NCI-H2171 (cell line): ENCODE data around the gene KRT26.
"Not testable (repeated sequence)": the region's sequence is repeated elsewhere in the genome, so short reads cannot be mapped to it uniquely, and the experiment has no call there.

Experiments used
- DNase-seq: peaks from one replicate; lab custom pipeline; 2025; lab: John Stamatoyannopoulos, UW

Gene KRT26, protein sequence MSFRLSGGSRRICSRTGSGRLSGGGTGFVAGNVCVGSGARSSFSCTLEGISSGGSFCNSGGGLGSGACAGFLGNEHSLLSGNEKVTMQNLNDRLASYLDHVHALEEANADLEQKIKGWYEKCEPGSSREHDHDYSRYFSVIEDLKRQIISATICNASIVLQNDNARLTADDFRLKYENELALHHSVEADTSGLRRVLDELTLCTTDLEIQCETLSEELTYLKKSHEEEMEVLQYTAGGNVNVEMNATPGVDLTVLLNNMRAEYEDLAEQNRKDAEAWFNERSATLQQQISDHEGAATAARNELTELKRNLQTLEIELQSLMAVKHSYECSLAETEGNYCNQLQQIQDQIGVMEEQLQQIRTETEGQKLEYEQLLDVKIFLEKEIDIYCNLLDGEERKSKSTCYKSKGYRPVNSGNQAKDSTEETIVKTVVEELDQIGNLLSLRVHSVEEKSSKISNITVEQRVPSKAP

DNA sequence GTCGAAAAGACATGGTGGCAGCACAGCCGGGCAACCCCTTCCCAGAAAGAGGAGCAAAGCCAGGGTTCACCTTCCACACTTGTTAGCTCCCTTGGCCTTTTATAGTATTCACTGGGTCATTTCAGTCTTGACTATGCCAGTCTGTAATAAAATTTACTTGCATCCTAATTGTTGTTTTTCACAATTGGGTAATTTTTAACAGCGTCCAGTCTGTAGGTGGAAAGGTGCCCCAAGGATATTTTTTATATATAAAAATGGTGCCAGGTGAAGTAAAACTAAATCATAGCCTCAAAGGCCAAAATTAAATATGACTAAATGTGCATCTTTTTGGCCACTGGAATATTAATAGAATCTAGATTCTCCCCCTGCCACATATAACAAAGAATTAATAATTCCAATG is at the start of gene KRT26:
Gene KRT26 (minus strand): TSS at position 101 of the 400 bp plus-strand sequence. CDS start 88 bp downstream, at position 13.
- no peak for DNase-seq

DNA sequence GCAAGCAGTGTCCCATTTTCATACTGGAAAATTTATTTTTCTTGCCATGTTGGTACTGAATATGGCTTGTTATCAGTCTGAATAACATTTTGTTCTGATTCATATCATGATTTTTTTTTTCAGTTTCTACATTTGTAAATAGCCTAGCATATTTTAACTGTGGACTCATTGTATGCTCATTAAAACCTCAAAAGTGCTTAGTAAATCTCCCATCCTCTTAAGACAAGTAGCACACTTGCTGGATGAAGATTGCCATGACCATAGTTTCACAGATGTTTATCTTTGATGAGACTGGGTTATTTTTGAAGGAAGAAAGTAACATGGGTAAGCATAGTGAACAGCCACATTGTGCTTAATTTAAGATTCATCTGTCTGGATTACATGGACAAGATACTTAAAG is 49.5 kb upstream of the KRT26 start:
- no peak for DNase-seq

GRCh38 chr17:40820228-40820838 is 48.3 kb upstream of the KRT26 start:
- no peak for DNase-seq

DNA sequence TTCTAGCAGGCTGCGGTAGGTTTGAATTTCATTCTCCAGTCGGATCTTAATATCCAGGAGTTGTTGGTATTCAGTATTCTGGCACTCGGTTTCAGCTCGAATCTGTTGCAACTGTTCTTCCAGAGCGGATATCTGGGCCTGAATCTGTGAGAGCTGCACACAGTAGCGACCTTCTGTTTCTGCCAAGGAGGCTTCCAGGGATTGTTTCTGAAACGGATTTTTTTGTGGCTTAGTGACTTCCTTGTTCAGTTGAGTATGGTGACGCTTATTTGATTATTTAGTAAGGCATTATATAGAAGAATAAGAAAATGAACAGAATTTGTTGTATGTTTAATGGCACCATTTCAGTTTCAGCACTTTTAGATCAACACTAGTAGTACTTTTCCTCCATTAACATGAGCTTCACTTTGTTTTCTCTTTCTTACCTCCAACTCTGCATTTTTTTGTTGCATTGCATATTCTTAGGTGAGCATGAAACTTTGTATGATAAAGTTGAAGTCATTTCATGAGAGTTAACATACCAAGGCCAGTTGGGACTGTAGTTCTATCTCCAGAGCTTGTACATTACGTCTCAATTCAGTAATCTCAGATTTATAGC is 47.6 kb upstream of the KRT26 start:
- DNase-seq, result no peak

DNA sequence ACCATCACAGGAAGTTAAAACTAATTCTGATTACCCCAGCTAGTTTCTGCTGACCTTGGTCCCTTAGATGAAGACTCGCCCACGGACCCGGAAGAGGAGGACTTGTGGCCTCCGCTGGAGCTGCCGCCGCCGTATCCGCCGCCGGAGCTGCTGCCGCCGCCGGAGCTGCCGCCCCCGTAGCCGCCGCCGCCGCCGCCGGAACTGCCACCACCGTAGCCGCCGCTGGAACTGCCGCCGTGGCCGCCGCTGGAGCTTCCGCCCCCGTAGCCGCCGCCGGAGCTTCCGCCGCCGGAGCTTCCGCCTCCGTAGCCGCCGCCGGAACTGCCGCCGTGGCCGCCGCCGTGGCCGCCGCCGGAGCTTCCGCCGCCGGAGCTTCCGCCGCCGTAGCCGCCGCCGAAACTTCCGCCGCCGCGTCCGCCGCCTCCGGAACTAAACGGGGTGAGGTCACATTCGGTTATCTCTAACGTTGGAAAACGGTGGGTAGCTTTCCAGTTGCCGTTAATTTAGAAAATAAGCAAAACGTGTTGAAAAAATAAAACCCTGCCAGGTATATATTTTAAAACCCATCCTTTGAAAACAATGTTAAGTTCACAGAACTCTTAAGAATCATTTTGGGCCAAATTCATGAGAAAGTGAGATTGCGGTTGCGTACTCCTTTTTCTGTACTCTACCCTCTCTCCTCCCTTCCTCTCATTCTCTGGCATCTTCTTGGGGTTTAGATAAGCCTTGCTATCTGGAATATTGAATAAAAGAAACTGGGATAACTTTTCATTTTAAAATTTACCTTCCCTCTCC is 46.9 kb upstream of the KRT26 start:
- peak; percentile 71 for DNase-seq

DNA sequence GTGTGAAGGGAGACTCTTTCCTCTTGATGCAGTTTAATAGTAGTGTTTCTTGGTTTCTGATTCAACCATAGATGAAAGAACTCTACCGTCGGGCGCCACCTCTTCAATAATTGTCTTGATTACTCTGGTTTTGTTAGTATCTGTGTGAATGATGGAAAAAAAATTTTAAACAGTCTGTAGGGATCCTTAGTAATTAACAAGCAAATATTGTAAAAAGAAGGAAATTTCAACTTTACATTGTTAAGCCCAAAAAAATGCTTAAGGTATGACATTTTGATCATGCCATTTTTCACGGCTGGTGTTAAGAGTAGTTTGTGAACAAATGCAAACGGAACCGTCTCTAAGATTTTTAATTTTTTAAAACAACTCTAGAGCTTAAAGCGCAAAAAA is 46.3 kb upstream of the KRT26 start:
- DNase-seq, result no peak

- no peak for DNase-seq
Observed at GRCh38 chr17:40817103-40817682, 45.2 kb upstream of the KRT26 start.

- no peak for DNase-seq
Observed at GRCh38 chr17:40816569-40816968, 44.6 kb upstream of the KRT26 start.

- no peak for DNase-seq
Observed at GRCh38 chr17:40815381-40815780, 43.4 kb upstream of the KRT26 start.

GRCh38 chr17:40814657-40815056 is 42.7 kb upstream of the KRT26 start:
- DNase-seq, result not testable (repeated sequence)

DNA sequence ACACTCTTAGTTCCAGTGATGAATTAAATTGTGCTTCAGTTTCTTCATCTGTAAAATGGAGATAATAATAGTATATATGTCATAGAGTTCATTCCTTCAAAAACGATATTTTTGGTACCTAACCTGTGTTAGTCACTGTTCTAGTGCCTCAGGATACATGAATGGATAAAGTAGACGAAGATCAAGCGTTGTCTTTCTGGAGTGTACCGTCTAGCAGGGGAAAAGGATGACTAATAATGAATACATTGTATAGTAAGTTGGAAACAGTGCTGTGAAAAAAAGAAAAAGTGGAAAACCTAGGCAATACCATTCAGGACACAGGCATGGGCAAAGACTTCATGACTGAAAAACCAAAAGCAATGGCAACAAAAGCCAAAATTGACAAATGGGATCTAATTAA is 41.8 kb upstream of the KRT26 start:
- DNase-seq, result no peak

- no peak for DNase-seq
Observed at GRCh38 chr17:40812639-40813038, 40.6 kb upstream of the KRT26 start.

- DNase-seq, result no peak
Observed at GRCh38 chr17:40810494-40810893, 38.5 kb upstream of the KRT26 start.

DNA sequence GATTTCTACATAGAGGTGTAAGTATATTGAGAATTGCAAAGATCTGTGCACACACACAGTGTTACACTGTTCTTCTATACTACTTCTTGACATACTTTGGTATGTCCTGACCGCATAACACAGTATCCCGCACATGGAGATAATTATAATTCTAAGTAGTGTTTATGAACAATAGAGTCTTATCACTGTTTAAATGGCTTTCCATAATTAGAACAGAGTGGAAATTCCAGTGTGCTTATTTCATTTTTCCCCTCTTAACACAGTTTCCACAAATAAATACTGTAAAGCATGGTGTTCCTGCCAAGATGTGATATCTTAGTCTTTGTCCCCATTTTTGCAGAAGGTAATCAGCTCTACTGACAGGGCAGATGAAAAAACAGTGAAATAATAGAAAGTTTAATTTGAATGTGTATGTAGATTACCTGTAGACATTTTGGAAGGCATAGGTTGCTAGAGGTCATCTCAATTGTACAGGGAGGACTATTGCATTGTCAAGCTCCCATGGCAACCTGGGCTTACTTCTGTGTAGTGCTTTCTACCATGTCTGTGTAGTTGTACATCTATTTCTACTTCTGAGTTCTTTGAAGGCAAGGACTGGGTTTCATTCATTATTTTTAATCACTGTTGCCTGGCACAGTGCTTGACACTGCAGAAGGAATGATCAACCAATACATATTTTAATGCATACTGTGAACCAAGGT is 37.9 kb upstream of the KRT26 start:
- no peak for DNase-seq

GRCh38 chr17:40806131-40806530 is 34.1 kb upstream of the KRT26 start:
- no peak for DNase-seq

DNA sequence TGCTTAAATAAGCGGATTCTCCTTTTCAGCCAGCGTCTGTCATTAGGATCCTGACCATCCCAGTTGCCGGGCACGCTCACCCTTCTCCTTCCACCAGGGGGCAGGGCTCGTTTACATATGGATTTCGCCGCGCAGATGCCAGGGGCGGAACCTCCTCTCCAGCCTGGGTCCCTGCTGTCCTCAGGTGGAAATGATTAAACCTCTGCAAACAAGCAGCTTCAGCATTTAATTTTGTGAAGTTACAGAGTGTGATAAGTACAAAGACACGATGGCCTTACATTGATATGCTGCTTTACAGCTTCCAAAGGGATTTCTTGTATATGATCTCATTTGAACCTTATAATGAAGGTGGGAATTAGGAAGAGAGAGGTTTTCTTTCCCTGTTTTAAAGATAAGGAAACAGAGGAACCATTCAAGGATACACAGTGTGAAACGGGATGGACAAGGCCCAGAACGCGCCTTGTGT is 31.6 kb upstream of the KRT26 start:
- DNase-seq, result peak; percentile 76

GRCh38 chr17:40801157-40801556 is 29.2 kb upstream of the KRT26 start:
- no peak for DNase-seq

DNA sequence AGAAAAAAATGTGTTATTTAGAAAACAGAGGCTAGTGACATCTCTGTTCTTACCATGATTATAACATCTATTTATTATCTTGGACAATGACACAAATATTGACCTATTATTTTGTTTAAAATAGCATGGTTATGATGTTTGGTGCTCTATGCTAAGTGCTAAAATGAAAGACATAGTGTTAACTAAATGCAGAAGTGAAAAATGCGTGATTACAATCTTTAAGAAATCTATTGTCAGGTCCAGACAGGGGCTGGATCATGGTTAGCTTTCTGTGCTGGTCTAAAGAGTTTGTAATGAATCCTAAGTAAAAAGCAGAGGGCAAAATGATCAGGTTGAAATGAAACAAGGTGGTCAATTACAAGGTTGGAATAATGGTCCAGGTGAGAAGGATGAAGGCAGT is 28.4 kb upstream of the KRT26 start:
- no peak for DNase-seq

DNA sequence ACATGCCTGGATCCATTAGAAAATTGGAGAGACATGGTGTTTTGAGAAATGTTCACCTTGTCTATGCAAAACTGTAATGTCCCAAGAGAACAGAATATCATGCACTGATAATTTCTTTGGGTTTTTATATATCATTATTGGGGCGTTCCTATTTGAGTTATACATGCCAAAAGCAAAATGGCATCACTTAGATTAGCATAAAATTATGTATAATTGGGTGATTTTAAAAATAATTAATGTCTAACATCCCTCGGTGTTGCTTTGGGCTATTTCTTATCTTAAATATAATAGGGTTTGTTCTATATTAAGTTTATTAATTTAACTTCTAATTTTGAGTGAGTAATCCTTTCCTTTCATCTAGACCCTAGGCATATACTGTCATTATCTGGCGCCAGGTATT is 27.9 kb upstream of the KRT26 start, which contains the start of gene KRT28:
Gene KRT28 (minus strand): TSS at position 101 of the 400 bp plus-strand sequence. CDS start 66 bp downstream, at position 35.
- DNase-seq, result no peak

DNA sequence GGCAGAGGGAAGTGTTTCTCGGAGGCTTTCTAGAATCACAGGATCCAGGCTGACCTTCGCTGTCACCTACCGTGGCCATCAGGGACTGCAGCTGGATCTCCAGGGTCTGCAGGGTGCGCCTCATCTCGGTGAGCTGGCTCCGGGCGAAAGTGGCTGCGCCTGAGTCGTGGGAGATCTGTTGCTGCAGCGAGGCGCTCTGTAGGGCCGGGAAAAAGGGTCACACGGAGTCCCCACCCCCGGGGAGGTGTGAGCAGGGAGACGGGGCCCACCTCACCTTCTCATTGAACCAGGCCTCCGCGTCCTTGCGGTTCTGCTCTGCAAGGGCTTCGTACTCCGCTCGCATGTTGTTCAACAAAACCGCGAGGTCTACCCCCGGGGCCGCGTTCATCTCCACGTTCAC is 24.8 kb upstream of the KRT26 start:
- DNase-seq, result no peak
